K562 (cell line): Measurements from ENCODE around the gene POLRMT. TPM values are rescaled to one million over a fixed set of nuclear protein-coding genes. Genes with fewer than 3 reads are reported as not detected.

Experiments
- EHMT2 ChIP-seq: fragments of 450-650 bp; IDR thresholded peaks from 2 replicates; pipeline ENCODE4 v1.6.1; 2018; ENCODE audit warnings: antibody characterized with exemption
- EP300 ChIP-seq: IDR thresholded peaks from 2 replicates; pipeline ENCODE4 v1.6.1; 2012; ENCODE audit warnings: low read length, improper control_type of control experiment
- ETV6 ChIP-seq, 3 experiments: fragments of 150-350 bp in 1 of 3; sonication (generic) in 1 of 3; formaldehyde crosslinking in 1 of 3; IDR thresholded peaks; 2 replicates each; pipeline versions ENCODE4 v1.6.1 to v1.8.0; 2014 to 2022; ENCODE audit warnings: borderline replicate concordance in 2 of 3, low read depth in 2 of 3, antibody characterized with exemption in 1 of 3, low read length in 1 of 3, mild to moderate bottlenecking in 1 of 3, missing genetic modification reagents in 1 of 3
- GABPA ChIP-seq: fragments of 200-800 bp; sonication (Bioruptor generic); conservative IDR thresholded peaks from 2 replicates; pipeline ENCODE4 v1.6.1; 2016; ENCODE audit warnings: low read depth, missing genetic modification characterization, missing compliant biosample characterization
- GATAD2A ChIP-seq: fragments of 450-650 bp; IDR thresholded peaks from 2 replicates; pipeline ENCODE4 v1.6.1; 2017
- HIVEP1 ChIP-seq: fragments of 250-450 bp; sonication (Bioruptor Pico); IDR thresholded peaks from 2 replicates; pipeline ENCODE4 v1.4.0; 2020; ENCODE audit warnings: mild to moderate bottlenecking
- KAT7 ChIP-seq: sonication (generic); formaldehyde crosslinking; IDR thresholded peaks from 2 replicates; pipeline ENCODE4 v1.8.0; 2022; ENCODE audit warnings: missing genetic modification reagents, mild to moderate bottlenecking, borderline replicate concordance
- NCOA1 ChIP-seq: fragments of 450-650 bp; IDR thresholded peaks from 2 replicates; pipeline ENCODE4 v1.6.1; 2016; ENCODE audit warnings: low read depth
- NELFE ChIP-seq: IDR thresholded peaks from 2 replicates; pipeline ENCODE4 v1.6.1; 2011; ENCODE audit warnings: mild to moderate bottlenecking; ENCODE audit not compliant: insufficient read depth, insufficient read length
- NR1H2 ChIP-seq: sonication (generic); formaldehyde crosslinking; IDR thresholded peaks from 2 replicates; pipeline ENCODE4 v1.4.0; 2020; ENCODE audit warnings: mild to moderate bottlenecking, missing genetic modification reagents
- POLR2AphosphoS5 ChIP-seq: IDR thresholded peaks from 2 replicates; pipeline ENCODE4 v1.6.1; 2011; ENCODE audit warnings: mild to moderate bottlenecking, low read depth, low read length, moderate library complexity; ENCODE audit not compliant: control insufficient read depth, insufficient read depth
- PRPF4 ChIP-seq: fragments of 200-400 bp; formaldehyde crosslinking; IDR thresholded peaks from one replicate; pipeline ENCODE4 v1.6.1; 2017; ENCODE audit warnings: low read length, low read depth, mild to moderate bottlenecking; ENCODE audit not compliant: insufficient read depth, poor library complexity, severe bottlenecking
- RB1 ChIP-seq: fragments of 450-650 bp; IDR thresholded peaks from 2 replicates; pipeline ENCODE4 v1.6.1; 2017; ENCODE audit warnings: low read depth, mild to moderate bottlenecking
- SREBF1 ChIP-seq: fragments of 150-350 bp; IDR thresholded peaks from 2 replicates; pipeline ENCODE4 v1.6.1; 2014; ENCODE audit warnings: antibody characterized with exemption, low read depth, low read length, borderline replicate concordance
- STAG1 ChIP-seq: sonication (generic); formaldehyde crosslinking; IDR thresholded peaks from 2 replicates; pipeline ENCODE4 v1.5.0; 2020; ENCODE audit warnings: missing genetic modification reagents, borderline replicate concordance
- TAF1 ChIP-seq: IDR thresholded peaks from 2 replicates; pipeline ENCODE4 v1.6.1; 2011; ENCODE audit warnings: mild to moderate bottlenecking, low read length, moderate library complexity; ENCODE audit not compliant: insufficient read depth, control insufficient read depth, severe bottlenecking; ENCODE audit errors: extremely low read depth
- TAF7 ChIP-seq: fragments of 450-650 bp; IDR thresholded peaks from 2 replicates; pipeline ENCODE4 v1.6.1; 2016; ENCODE audit warnings: missing genetic modification characterization, missing compliant biosample characterization
- TEAD4 ChIP-seq, 2 experiments: sonication (generic) in 1 of 2; formaldehyde crosslinking in 1 of 2; IDR thresholded peaks; 2 replicates each; pipeline versions ENCODE4 v1.6.1 to v1.8.0; 2012 to 2022; ENCODE audit warnings: borderline replicate concordance in 1 of 2, inconsistent platforms in 1 of 2, low read length in 1 of 2, mild to moderate bottlenecking in 1 of 2, missing genetic modification reagents in 1 of 2
- TRIM28 ChIP-seq: fragments of 450-650 bp; IDR thresholded peaks from 2 replicates; pipeline ENCODE4 v1.6.1; 2017
- TSC22D4 ChIP-seq: fragments of 450-650 bp; IDR thresholded peaks from 2 replicates; pipeline ENCODE4 v1.6.1; 2016; ENCODE audit warnings: missing genetic modification characterization, missing biosample characterization, control low read depth
- ZNF431 ChIP-seq: sonication (generic); formaldehyde crosslinking; IDR thresholded peaks from 2 replicates; pipeline ENCODE4 v1.8.0; 2022; ENCODE audit warnings: mild to moderate bottlenecking, missing genetic modification reagents
- ZNF77 ChIP-seq: fragments of 250-450 bp; sonication (Bioruptor Pico); IDR thresholded peaks from 2 replicates; pipeline ENCODE4 v1.5.0; 2020
- ZSCAN29 ChIP-seq: fragments of 450-650 bp; IDR thresholded peaks from 2 replicates; pipeline ENCODE4 v1.6.1; 2017
- polyA plus RNA-seq, 8 experiments: library from polyadenylated mRNA; depleted of rRNA in 4 of 8; stranded (reverse) in 5 of 8; unstranded in 3 of 8; fragments of >200 nt; fragmentation: Nextera tagmentation in 2 of 8; fragmentation: Illumina TruSeq in 1 of 8; extraction: Ambion mirVana in 2 of 8; extraction: Trizol in 1 of 8; gene quantifications; 2 replicates each; pipeline versions ENCODE4 v1.2.1 to v1.2.3, GENCODE V29; 2011 to 2014; ENCODE audit warnings: inconsistent platforms in 1 of 8, missing spikeins in 1 of 8
- total RNA-seq, 7 experiments: library from RNA; depleted of rRNA in 6 of 7; stranded (reverse); fragments of >200 nt in 6 of 7; fragmentation: Illumina TruSeq in 2 of 7; extraction: Trizol in 2 of 7; gene quantifications; 2 replicates each; pipeline versions ENCODE4 v1.2.1 to v1.2.3, GENCODE V29; 2011 to 2021; ENCODE audit warnings: low replicate concordance in 1 of 7
- TF ChIP-seq, protein P1 (sequence below), 2 experiments: fragments of 450-650 bp in 1 of 2; sonication (generic) in 1 of 2; formaldehyde crosslinking; conservative IDR thresholded peaks; 2 replicates each; pipeline versions ENCODE4 v1.4.0 to v1.8.1; 2020 to 2022; ENCODE audit warnings: mild to moderate bottlenecking in 1 of 2, missing genetic modification reagents in 1 of 2
- TF ChIP-seq, protein P2 (sequence below): IDR thresholded peaks from 3 replicates; pipeline ENCODE4 v1.6.1; 2011; ENCODE audit warnings: borderline replicate concordance, mild to moderate bottlenecking, moderate library complexity; ENCODE audit not compliant: insufficient read length; ENCODE audit errors: extremely low read depth

POLRMT gene
- total and polyA plus RNA-seq, 9 of the 15 experiments (the other 6 are each of a cell fraction or from before 2014, with no cell fraction given) = 30.3 to 144 (median 68.0) TPM

- no peak for TF ChIP-seq TAF7 (tag)
- peak; percentile 89 for TF ChIP-seq GABPA
- no peak for TF ChIP-seq ZSCAN29
- TF ChIP-seq TEAD4 (IDR thresholded peaks at IDR 0.05; ENCODE audit: low read length) = no peak
- TF ChIP-seq TEAD4 (CRISPR knock-in tag; IDR thresholded peaks at IDR 0.05; ENCODE audit: borderline replicate concordance) = no peak
- TF ChIP-seq TAF1 = peak; percentile 78
- TF ChIP-seq GATAD2A = no peak
- TF ChIP-seq RB1 = peak; percentile 86; the same call in 1 of the 2 replicates
- TF ChIP-seq, protein P1, sequence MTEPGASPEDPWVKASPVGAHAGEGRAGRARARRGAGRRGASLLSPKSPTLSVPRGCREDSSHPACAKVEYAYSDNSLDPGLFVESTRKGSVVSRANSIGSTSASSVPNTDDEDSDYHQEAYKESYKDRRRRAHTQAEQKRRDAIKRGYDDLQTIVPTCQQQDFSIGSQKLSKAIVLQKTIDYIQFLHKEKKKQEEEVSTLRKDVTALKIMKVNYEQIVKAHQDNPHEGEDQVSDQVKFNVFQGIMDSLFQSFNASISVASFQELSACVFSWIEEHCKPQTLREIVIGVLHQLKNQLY (CRISPR knock-in tag; conservative IDR thresholded peaks at IDR 0.05) = no peak
- TF ChIP-seq EHMT2 = no peak
- TF ChIP-seq, protein P2, sequence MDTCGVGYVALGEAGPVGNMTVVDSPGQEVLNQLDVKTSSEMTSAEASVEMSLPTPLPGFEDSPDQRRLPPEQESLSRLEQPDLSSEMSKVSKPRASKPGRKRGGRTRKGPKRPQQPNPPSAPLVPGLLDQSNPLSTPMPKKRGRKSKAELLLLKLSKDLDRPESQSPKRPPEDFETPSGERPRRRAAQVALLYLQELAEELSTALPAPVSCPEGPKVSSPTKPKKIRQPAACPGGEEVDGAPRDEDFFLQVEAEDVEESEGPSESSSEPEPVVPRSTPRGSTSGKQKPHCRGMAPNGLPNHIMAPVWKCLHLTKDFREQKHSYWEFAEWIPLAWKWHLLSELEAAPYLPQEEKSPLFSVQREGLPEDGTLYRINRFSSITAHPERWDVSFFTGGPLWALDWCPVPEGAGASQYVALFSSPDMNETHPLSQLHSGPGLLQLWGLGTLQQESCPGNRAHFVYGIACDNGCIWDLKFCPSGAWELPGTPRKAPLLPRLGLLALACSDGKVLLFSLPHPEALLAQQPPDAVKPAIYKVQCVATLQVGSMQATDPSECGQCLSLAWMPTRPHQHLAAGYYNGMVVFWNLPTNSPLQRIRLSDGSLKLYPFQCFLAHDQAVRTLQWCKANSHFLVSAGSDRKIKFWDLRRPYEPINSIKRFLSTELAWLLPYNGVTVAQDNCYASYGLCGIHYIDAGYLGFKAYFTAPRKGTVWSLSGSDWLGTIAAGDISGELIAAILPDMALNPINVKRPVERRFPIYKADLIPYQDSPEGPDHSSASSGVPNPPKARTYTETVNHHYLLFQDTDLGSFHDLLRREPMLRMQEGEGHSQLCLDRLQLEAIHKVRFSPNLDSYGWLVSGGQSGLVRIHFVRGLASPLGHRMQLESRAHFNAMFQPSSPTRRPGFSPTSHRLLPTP = no peak
- TF ChIP-seq ETV6 (IDR thresholded peaks at IDR 0.05; ENCODE audit: borderline replicate concordance in 1 of 2, low read depth in 2 of 2, low read length in 1 of 2) = no peak
- TF ChIP-seq ETV6 (CRISPR knock-in tag; IDR thresholded peaks at IDR 0.05; ENCODE audit: borderline replicate concordance) = peak; percentile 64; the same call in 1 of the 2 replicates
- TF ChIP-seq EP300 = 0 out of 2 replicates have a peak, but pooled peaks have one; percentile 6
- no peak for TF ChIP-seq NCOA1
- no peak for TF ChIP-seq ZNF431
- TF ChIP-seq NELFE = no peak
- TF ChIP-seq NR1H2 (CRISPR knock-in tag) = no peak
- 0 out of 2 replicates have a peak, but pooled peaks have one; percentile 18 for TF ChIP-seq POLR2AphosphoS5
- peak; percentile 77; the same call in 1 of the 2 replicates for TF ChIP-seq TRIM28
- no peak for TF ChIP-seq TSC22D4 (tag)
- TF ChIP-seq PRPF4 = peak; percentile 50
- no peak for TF ChIP-seq SREBF1
- TF ChIP-seq HIVEP1 (CRISPR knock-in tag) = no peak
- no peak for TF ChIP-seq ZNF77 (CRISPR knock-in tag)
- no peak for TF ChIP-seq KAT7 (CRISPR knock-in tag)
- no peak for TF ChIP-seq STAG1 (CRISPR knock-in tag)
Observed at GRCh38 chr19:662962-663681, 29.8 kb upstream of the POLRMT start, which contains the start of gene RNF126 (continued).
